ENCODE data around the gene PANK1.

The PANK1 gene

DNA sequence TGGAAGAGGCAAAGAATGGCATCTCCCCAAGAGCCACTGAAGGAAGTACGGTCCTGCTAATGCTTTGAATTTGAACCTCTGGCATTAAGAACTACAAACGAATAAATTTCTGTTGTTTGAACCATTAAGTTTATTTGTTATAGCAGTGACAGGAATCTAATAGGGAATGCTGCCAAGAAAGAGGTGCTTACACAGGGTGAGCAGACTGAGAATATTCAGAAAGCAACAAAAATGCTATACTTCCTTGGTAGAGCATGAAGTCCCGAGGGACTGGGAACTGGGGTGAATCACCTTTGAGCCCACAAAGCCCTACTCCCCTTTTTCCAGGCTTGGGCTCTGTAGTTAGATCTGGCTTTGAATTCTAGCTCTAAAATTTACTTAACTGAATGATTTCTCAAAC is 45.0 kb downstream of the PANK1 start:
- H3F3A ChIP-seq (ENCODE audit: insufficient read depth, low read length) = no peaks in the 10 kb centered on the region
- no peaks in the 10 kb centered on the region for H3K27me3 ChIP-seq (ENCODE audit: insufficient read depth, low read length)
- no peaks in the 10 kb centered on the region for H3K36me3 ChIP-seq (ENCODE audit: insufficient read depth, low read length)
- no peak overlapping the region for H2AFZ ChIP-seq (ENCODE audit: low read length)
- H3K9me2 ChIP-seq (ENCODE audit: low read depth, low read length) = no peaks in the 10 kb centered on the region
- H3K9me3 ChIP-seq (ENCODE audit: low read length) = no peaks in the 10 kb centered on the region
- TF ChIP-seq, protein P1, sequence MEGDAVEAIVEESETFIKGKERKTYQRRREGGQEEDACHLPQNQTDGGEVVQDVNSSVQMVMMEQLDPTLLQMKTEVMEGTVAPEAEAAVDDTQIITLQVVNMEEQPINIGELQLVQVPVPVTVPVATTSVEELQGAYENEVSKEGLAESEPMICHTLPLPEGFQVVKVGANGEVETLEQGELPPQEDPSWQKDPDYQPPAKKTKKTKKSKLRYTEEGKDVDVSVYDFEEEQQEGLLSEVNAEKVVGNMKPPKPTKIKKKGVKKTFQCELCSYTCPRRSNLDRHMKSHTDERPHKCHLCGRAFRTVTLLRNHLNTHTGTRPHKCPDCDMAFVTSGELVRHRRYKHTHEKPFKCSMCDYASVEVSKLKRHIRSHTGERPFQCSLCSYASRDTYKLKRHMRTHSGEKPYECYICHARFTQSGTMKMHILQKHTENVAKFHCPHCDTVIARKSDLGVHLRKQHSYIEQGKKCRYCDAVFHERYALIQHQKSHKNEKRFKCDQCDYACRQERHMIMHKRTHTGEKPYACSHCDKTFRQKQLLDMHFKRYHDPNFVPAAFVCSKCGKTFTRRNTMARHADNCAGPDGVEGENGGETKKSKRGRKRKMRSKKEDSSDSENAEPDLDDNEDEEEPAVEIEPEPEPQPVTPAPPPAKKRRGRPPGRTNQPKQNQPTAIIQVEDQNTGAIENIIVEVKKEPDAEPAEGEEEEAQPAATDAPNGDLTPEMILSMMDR (IDR thresholded peaks at IDR 0.05; ENCODE audit: low read length) = no peak
- TF ChIP-seq EZH2 (IDR thresholded peaks at IDR 0.05; ENCODE audit: borderline replicate concordance, low read length) = no peak
- H3K9ac ChIP-seq (ENCODE audit: low read length) = no peak overlapping the region
- H3K79me2 ChIP-seq (ENCODE audit: insufficient read depth, low read length) = no peaks in the 10 kb centered on the region
- no peak overlapping the region for H3K4me2 ChIP-seq (ENCODE audit: low read length)
- H3K4me1 ChIP-seq (ENCODE audit: insufficient read depth, low read length, severe bottlenecking) = no peaks in the 10 kb centered on the region
- H4K20me1 ChIP-seq (ENCODE audit: insufficient read depth, low read length) = no peaks in the 10 kb centered on the region
- H3K4me3 ChIP-seq (ENCODE audit: low read depth, low read length, poor library complexity, severe bottlenecking) = no peak overlapping the region
- no peak overlapping the region for H3K27ac ChIP-seq (ENCODE audit: low read depth, low read length, poor library complexity, severe bottlenecking)

DNA sequence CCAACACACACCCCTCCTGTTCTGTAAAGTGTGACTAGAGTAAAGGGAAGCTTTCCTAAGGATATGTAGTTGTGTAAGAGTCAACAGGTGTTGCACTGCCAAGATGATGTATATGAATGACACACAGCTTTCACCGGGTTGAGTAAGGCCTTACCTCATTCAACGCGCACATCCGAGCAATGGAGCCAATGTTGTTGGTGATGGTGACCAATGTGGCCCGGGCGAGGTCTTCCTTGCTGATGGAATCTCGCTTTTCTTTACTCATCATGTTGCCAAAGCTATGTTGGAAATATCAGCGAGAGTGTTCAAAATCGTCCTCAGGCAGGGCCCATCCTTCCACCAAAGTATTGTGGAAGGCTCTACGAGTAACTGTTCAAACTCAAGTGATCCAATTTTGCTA is 52.0 kb downstream of the PANK1 start:
- Histone ChIP-seq H2AFZ (ENCODE audit: low read length) (no peak overlapping the region), H3K4me3 (ENCODE audit: low read depth, low read length, poor library complexity, severe bottlenecking) (no peak overlapping the region), H3K9me3 (ENCODE audit: low read length) (no peaks in the 10 kb centered on the region), H3F3A (ENCODE audit: insufficient read depth, low read length) (no peaks in the 10 kb centered on the region), H3K4me1 (ENCODE audit: insufficient read depth, low read length, severe bottlenecking) (no peaks in the 10 kb centered on the region), H3K27ac (ENCODE audit: low read depth, low read length, poor library complexity, severe bottlenecking) (no peak overlapping the region), H3K79me2 (ENCODE audit: insufficient read depth, low read length) (no peaks in the 10 kb centered on the region), H4K20me1 (ENCODE audit: insufficient read depth, low read length) (no peaks in the 10 kb centered on the region), H3K9me2 (ENCODE audit: low read depth, low read length) (no peaks in the 10 kb centered on the region), H3K4me2 (ENCODE audit: low read length) (no peak overlapping the region), H3K36me3 (ENCODE audit: insufficient read depth, low read length) (peaks cover 6% of the 10 kb centered on the region; the same call in 1 of the 2 replicates), H3K9ac (ENCODE audit: low read length) (no peak overlapping the region), H3K27me3 (ENCODE audit: insufficient read depth, low read length) (no peaks in the 10 kb centered on the region)
- TF ChIP-seq, protein P1 (IDR thresholded peaks at IDR 0.05; ENCODE audit: low read length) = no peak
- no peak for TF ChIP-seq EZH2 (IDR thresholded peaks at IDR 0.05; ENCODE audit: borderline replicate concordance, low read length)

GRCh38 chr10:89592539-89592938 is 52.5 kb downstream of the PANK1 start:
- no peak for TF ChIP-seq EZH2 (IDR thresholded peaks at IDR 0.05; ENCODE audit: borderline replicate concordance, low read length)
- TF ChIP-seq, protein P1 (IDR thresholded peaks at IDR 0.05; ENCODE audit: low read length) = no peak
- H3K9ac ChIP-seq (ENCODE audit: low read length) = no peak overlapping the region
- H3K27ac ChIP-seq (ENCODE audit: low read depth, low read length, poor library complexity, severe bottlenecking) = no peak overlapping the region
- H3K4me1 ChIP-seq (ENCODE audit: insufficient read depth, low read length, severe bottlenecking) = no peaks in the 10 kb centered on the region
- H3K9me2 ChIP-seq (ENCODE audit: low read depth, low read length) = no peaks in the 10 kb centered on the region
- H3K27me3 ChIP-seq (ENCODE audit: insufficient read depth, low read length) = no peaks in the 10 kb centered on the region
- no peaks in the 10 kb centered on the region for H3K9me3 ChIP-seq (ENCODE audit: low read length)
- H3K4me3 ChIP-seq (ENCODE audit: low read depth, low read length, poor library complexity, severe bottlenecking) = no peak overlapping the region
- no peaks in the 10 kb centered on the region for H3K79me2 ChIP-seq (ENCODE audit: insufficient read depth, low read length)
- H3F3A ChIP-seq (ENCODE audit: insufficient read depth, low read length) = no peaks in the 10 kb centered on the region
- H3K36me3 ChIP-seq (ENCODE audit: insufficient read depth, low read length) = peaks cover 8% of the 10 kb centered on the region; the same call in 1 of the 2 replicates
- H4K20me1 ChIP-seq (ENCODE audit: insufficient read depth, low read length) = no peaks in the 10 kb centered on the region
- no peak overlapping the region for H2AFZ ChIP-seq (ENCODE audit: low read length)
- H3K4me2 ChIP-seq (ENCODE audit: low read length) = no peak overlapping the region

Data from OCI-LY1 (cell line).